Ovary (tissue), 10 donors: Measurements from ENCODE around the gene CLDN9. TPM values are rescaled to one million over a fixed set of nuclear protein-coding genes. Genes with fewer than 3 reads are reported as not detected.

Experiments used
- DNase-seq, 5 donors: peaks; one replicate each; pipeline ENCODE4 v3.0.0-alpha.2; 2019 to 2020
- H3K27ac ChIP-seq, 2 donors: fragments of 200-600 bp; one replicate each; pipeline versions ENCODE4 v1.5.1 to v1.8.0; 2019 to 2022
- H3K27me3 ChIP-seq: fragments of 200-600 bp; one replicate; pipeline ENCODE4 v1.8.0; 2022
- H3K36me3 ChIP-seq: fragments of 200-600 bp; sonication (generic); one replicate; pipeline ENCODE4 v1.5.1; 2019
- H3K4me1 ChIP-seq: one replicate; pipeline ENCODE4 v1.8.1; 2013; ENCODE audit warnings: mild to moderate bottlenecking, moderate library complexity; ENCODE audit not compliant: insufficient read depth
- H3K4me3 ChIP-seq: fragments of 200-600 bp; sonication (generic); one replicate; pipeline ENCODE4 v1.5.1; 2017
- H3K9me3 ChIP-seq, 2 donors: fragments of 200-600 bp in 1 of 2; sonication (generic) in 1 of 2; one replicate each; pipeline versions ENCODE4 v1.5.1 to v1.8.1; 2013 to 2019; ENCODE audit warnings: mild to moderate bottlenecking in 1 of 2, moderate library complexity in 1 of 2
- CTCF ChIP-seq, 3 donors: fragments of 450-650 bp in 2 of 3; fragments of 200-600 bp in 1 of 3; IDR thresholded peaks; one replicate each; pipeline versions ENCODE4 v1.5.1 to v1.8.0; 2016 to 2022; ENCODE audit warnings: antibody characterized with exemption in 3 of 3, mild to moderate bottlenecking in 1 of 3
- EP300 ChIP-seq: sonication (generic); formaldehyde crosslinking; IDR thresholded peaks from one replicate; pipeline ENCODE4 v1.6.1; 2017; ENCODE audit warnings: antibody characterized with exemption
- POLR2A ChIP-seq: fragments of 450-650 bp; IDR thresholded peaks from one replicate; pipeline ENCODE4 v1.6.1; 2017; ENCODE audit warnings: antibody characterized with exemption, mild to moderate bottlenecking, moderate library complexity
- WGBS, 3 donors: extraction: QIAGEN DNeasy Blood & Tissue Kit in 1 of 3; methylation state at CpG; one replicate each; pipeline versions ENCODE4 v1.1.5 to v1.1.7; 2013 to 2017; 5-methylcytosine and 5-hydroxymethylcytosine counted together
- intact Hi-C, 4 donors: fragments of 100-400 bp; cut with DNase I; formaldehyde crosslinking; loops; one replicate each; pipeline versions ENCODE4 v1.11.0 to v1.15.1; 2022 to 2023
- long read RNA-seq, 3 donors: library from polyadenylated mRNA in 2 of 3; unstranded in 2 of 3; transcript quantifications; one replicate each; pipeline ENCODE4 v2.0.0 and lab custom pipeline, GENCODE V29; 2021 to 2026
- polyA plus RNA-seq, 2 donors: library from polyadenylated mRNA; stranded (reverse); fragments of 200-250 nt in 1 of 2; fragments of 350-450 nt in 1 of 2; fragmentation: Illumina TruSeq in 1 of 2; extraction: RNeasy Lipid Tissue Mini Kit (QIAGEN cat#74804) in 1 of 2; gene quantifications; one replicate each; pipeline ENCODE4 v1.2.3, GENCODE V29; 2013 to 2014
- total RNA-seq, 7 donors: library from RNA; depleted of rRNA in 2 of 7; stranded (reverse); fragments of >200 nt in 2 of 7; fragmentation: NEBNext Ultra II Directional in 3 of 7; extraction: Animal tissue kit (Norgen Biotek cat#: 25700) in 3 of 7; gene quantifications; one replicate each; pipeline versions ENCODE4 v1.1.0 to v1.2.4, GENCODE V29; 2016 to 2023
- donor health status: DM: no; HTN: no; CAD: no; lungs with moderate emphysema.
- donor health status: DM: no; HTN: no; CAD: no.
- donor health status: Bipolar disorder and iron deficiency.
- donor health status: DM: yes; HTN: yes; CAD: no.
- donor health status: DM: no; HTN: no; CAD: no.
- donor health status: DM: yes; HTN: yes; CAD: no.

The CLDN9 gene
- under 1 TPM in 4 of 7 donors, not detected in 3; 0.11 to 0.24 (median 0.19) TPM for total RNA-seq
- polyA plus RNA-seq, result not detected
- long read RNA-seq, donor 1, result 0 reads
- long read RNA-seq, donor 2, result 0 reads
- long read RNA-seq, donor 3, result 0 reads

- no peak for TF ChIP-seq CTCF (IDR thresholded peaks at IDR 0.05)
- no peak for TF ChIP-seq EP300
- TF ChIP-seq POLR2A, result no peak
- no peak within 1 kb of the TSS for H3K4me3 ChIP-seq
- H3K4me1 ChIP-seq, result no peaks in the 10 kb centered on the region
- no peak within 1 kb of the TSS for H3K27ac ChIP-seq
- no peak for DNase-seq
- no peaks in the 10 kb centered on the region for H3K9me3 ChIP-seq
- WGBS, 3 donors, result 39 to 45% (median 42%) methylated on average over 10 to 27 of the region's 27 CpGs
- intact Hi-C loops, result no loop called here
- no peaks in the 10 kb centered on the region for H3K27me3 ChIP-seq
- H3K36me3 ChIP-seq, result no peaks in the 10 kb centered on the region
Observed at GRCh38 chr16:3012828-3013420, at the start of gene CLDN9. CLDN9 (plus strand) TSS chr16:3012923; CDS start chr16:3013363, 440 bp downstream.

DNA sequence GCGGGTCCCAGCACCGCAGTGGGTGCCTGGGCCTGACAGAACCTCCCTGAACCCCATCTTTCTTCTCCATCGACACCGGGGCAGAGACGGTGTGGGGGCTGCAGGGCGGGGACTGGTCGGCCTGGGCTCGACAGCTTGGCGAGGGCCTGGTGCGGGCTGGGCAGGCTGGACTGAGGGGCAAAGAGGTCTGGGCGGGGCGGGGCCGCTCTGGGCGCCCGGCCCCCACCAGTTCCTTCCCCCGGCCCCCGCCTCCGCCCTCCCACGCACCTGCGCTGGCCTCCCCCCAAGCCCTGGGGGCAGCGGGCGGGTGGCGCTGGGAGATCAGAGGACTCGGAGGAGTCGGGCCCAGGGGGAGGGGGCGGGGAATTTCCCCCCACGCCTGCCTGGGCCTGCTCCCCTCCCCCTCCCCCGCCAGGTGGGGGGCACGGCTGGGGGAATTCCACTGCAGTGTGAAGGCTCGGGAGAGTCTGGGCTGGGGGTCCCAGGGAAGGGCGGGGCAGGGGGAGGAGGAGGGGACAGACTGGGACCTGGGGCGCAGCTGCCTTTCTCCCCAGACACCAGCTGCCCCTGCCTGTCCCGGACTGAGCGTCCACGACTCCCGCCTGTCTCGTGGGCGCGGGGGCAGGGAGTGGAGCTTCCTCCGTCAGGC is 49.5 kb upstream of the CLDN9 start:
- TF ChIP-seq CTCF (IDR thresholded peaks at IDR 0.05), result no peak
- no peak for TF ChIP-seq POLR2A
- TF ChIP-seq EP300, result no peak
- DNase-seq, result peak in 3 of 5 donors; percentile 18 to 41 (median 28)
- H3K27me3 ChIP-seq, result peaks cover 10% of the 10 kb centered on the region
- no peak overlapping the region for H3K27ac ChIP-seq
- intact Hi-C loops, result no loop called here
- no peaks in the 10 kb centered on the region for H3K9me3 ChIP-seq
- H3K36me3 ChIP-seq, result no peaks in the 10 kb centered on the region
- peak overlapping the region; percentile 3 for H3K4me3 ChIP-seq
- peaks cover 6% of the 10 kb centered on the region for H3K4me1 ChIP-seq
- WGBS, 3 donors, result 0 to 1% (median 1%) methylated on average over 14 to 40 of the region's 40 CpGs

GRCh38 chr16:2963723-2964474 is 48.8 kb upstream of the CLDN9 start, which contains the start of gene KREMEN2:
KREMEN2 (plus strand) TSS chr16:2964275; CDS start chr16:2964521, 246 bp downstream.
- peak within 1 kb of the TSS; percentile 3 for H3K4me3 ChIP-seq
- peaks cover 9% of the 10 kb centered on the region for H3K4me1 ChIP-seq
- intact Hi-C loops, result no loop called here
- TF ChIP-seq POLR2A (no peak), CTCF (IDR thresholded peaks at IDR 0.05) (no peak), EP300 (no peak)
- H3K9me3 ChIP-seq, result no peaks in the 10 kb centered on the region
- no peak within 1 kb of the TSS for H3K27ac ChIP-seq
- peak in 2 of 5 donors; percentile 26 to 41 for DNase-seq
- peaks cover 10% of the 10 kb centered on the region for H3K27me3 ChIP-seq
- WGBS, 3 donors, result 1% methylated on average over 53 to 60 of the region's 60 CpGs
- H3K36me3 ChIP-seq, result no peaks in the 10 kb centered on the region

GRCh38 chr16:2964475-2965336 is 48.0 kb upstream of the CLDN9 start:
- Histone ChIP-seq H3K36me3 (no peaks in the 10 kb centered on the region), H3K4me1 (peaks cover 13% of the 10 kb centered on the region), H3K27me3 (peaks cover 11% of the 10 kb centered on the region), H3K4me3 (no peak overlapping the region), H3K27ac (no peak overlapping the region), H3K9me3 (no peaks in the 10 kb centered on the region)
- TF ChIP-seq CTCF (IDR thresholded peaks at IDR 0.05) (no peak), EP300 (no peak), POLR2A (no peak)
- DNase-seq, result peak in 1 of 5 donors; percentile 21
- intact Hi-C loops, result no loop called here
- 1 to 2% (median 1%) methylated on average over 19 to 68 of the region's 68 CpGs for WGBS, 3 donors
